Pancreas (tissue), 10 donors: ENCODE data around the gene ITLN1. TPM values are rescaled to one million over a fixed set of nuclear protein-coding genes. Genes with fewer than 3 reads are reported as not detected.
"Not testable (repeated sequence)": the region's sequence is repeated elsewhere in the genome, so short reads cannot be mapped to it uniquely, and the experiment has no call there.

Source experiments
- ATAC-seq, 4 donors: fragments of 200-7000 bp; cut with Tn5 transposase; one replicate each; pipeline versions ENCODE4 v1.8.0 to v1.9.1; 2020; ENCODE audit warnings: mild to moderate bottlenecking in 4 of 4, moderate library complexity in 4 of 4
- DNase-seq, 6 donors: peaks; one replicate each; pipeline ENCODE4 v3.0.0-alpha.2; 2020
- FAIRE-seq: peaks from 2 replicates; lab custom pipeline; 2012; peaks lifted over from hg19 to GRCh38; lab: Jason Lieb, UNC
- H3K27ac ChIP-seq, 4 donors: fragments of 200-600 bp; sonication (generic); 1 replicate in 3 of 4; 2 replicates in 1 of 4; pipeline versions ENCODE4 v1.5.0 to v1.8.0; 2020
- H3K27me3 ChIP-seq, 4 donors: fragments of 200-600 bp; one replicate each; pipeline ENCODE4 v1.8.0; 2021
- H3K36me3 ChIP-seq, 3 donors: fragments of 200-600 bp; sonication (generic) in 1 of 3; one replicate each; pipeline versions ENCODE4 v1.5.0 to v1.8.0; 2020 to 2021
- H3K4me1 ChIP-seq, 3 donors: fragments of 200-600 bp; one replicate each; pipeline ENCODE4 v1.8.0; 2021
- H3K4me3 ChIP-seq, 4 donors: fragments of 200-600 bp; sonication (generic) in 2 of 4; one replicate each; pipeline versions ENCODE4 v1.5.0 to v1.8.0; 2020 to 2021
- H3K9me3 ChIP-seq, 4 donors: fragments of 200-600 bp; one replicate each; pipeline ENCODE4 v1.8.0; 2021
- CTCF ChIP-seq, 4 donors: fragments of 200-600 bp; sonication (generic) in 3 of 4; IDR thresholded peaks; one replicate each; pipeline versions ENCODE4 v1.5.0 to v1.8.0; 2021; ENCODE audit warnings: antibody characterized with exemption in 4 of 4
- WGBS, 2 donors: extraction: QIAGEN DNeasy Blood & Tissue Kit; methylation state at CpG; one replicate each; pipeline ENCODE4 v1.1.7; 2013; 5-methylcytosine and 5-hydroxymethylcytosine counted together
- intact Hi-C, 3 donors: fragments of 100-400 bp; cut with DNase I; formaldehyde crosslinking; loops; one replicate each; pipeline versions ENCODE4 v1.11.1 to v1.14.2; 2022
- polyA plus RNA-seq, 2 donors: library from polyadenylated mRNA; stranded (reverse); fragments of 200-250 nt; gene quantifications; one replicate each; pipeline ENCODE4 v1.2.3, GENCODE V29; 2013
- total RNA-seq, 6 donors: library from RNA; stranded (reverse); fragmentation: NEBNext Ultra II Directional in 4 of 6; extraction: Animal tissue kit (Norgen Biotek cat#: 25700) in 4 of 6; gene quantifications; one replicate each; pipeline versions ENCODE4 v1.2.1 to v1.2.4, GENCODE V29; 2021 to 2023
- donor health status: healthy with polysubstance abuse.
- donor health status: DM: no; HTN: no; CAD: no; lungs with moderate emphysema.
- donor health status: DM: no; HTN: no; CAD: no.
- donor health status: control.
- donor health status: control.
- donor health status: Bipolar disorder and iron deficiency.
- donor health status: DM: yes; HTN: yes; CAD: no.
- donor health status: DM: no; HTN: no; CAD: no.
- donor health status: DM: no; HTN: no; CAD: no.
- donor health status: DM: yes; HTN: yes; CAD: no.

ITLN1 gene
- total and polyA plus RNA-seq, 8 donors = 0.12 to 15.1 (median 0.27) TPM; not detected in 2

- no peaks in the 10 kb centered on the region for H3K36me3 ChIP-seq
- peaks cover 0 to 8% (median 4%) of the 10 kb centered on the region in 3 donors for H3K4me1 ChIP-seq
- FAIRE-seq (no peak), ATAC-seq (peak in 3 of 4 donors; percentile 46 to 93 (median 67)), DNase-seq (no peak)
- WGBS, 2 donors = 23 to 31% methylated on average over 3 of the region's 3 CpGs
- H3K27ac ChIP-seq = peak overlapping the region in 1 of 4 donors; percentile 41
- H3K9me3 ChIP-seq = no peaks in the 10 kb centered on the region
- TF ChIP-seq CTCF (IDR thresholded peaks at IDR 0.05) = no peak
- intact Hi-C loops = no loop called here
- no peaks in the 10 kb centered on the region for H3K27me3 ChIP-seq
- no peak overlapping the region for H3K4me3 ChIP-seq
Measured at GRCh38 chr1:160874935-160875334, 10.0 kb downstream of the ITLN1 start.

GRCh38 chr1:160868141-160868540 is 16.8 kb downstream of the ITLN1 start:
- WGBS, 2 donors = 80 to 83% methylated on average over 3 of the region's 3 CpGs
- TF ChIP-seq CTCF (IDR thresholded peaks at IDR 0.05) = no peak

GRCh38 chr1:160867651-160868050 is 17.3 kb downstream of the ITLN1 start:
- H3K4me1 ChIP-seq, H3K9me3 ChIP-seq, H3K27ac ChIP-seq, FAIRE-seq, H3K27me3 ChIP-seq, H3K4me3 ChIP-seq, DNase-seq, ATAC-seq, H3K36me3 ChIP-seq, intact Hi-C loops: not testable (repeated sequence)
- WGBS, 2 donors = 70 to 75% methylated on average over 4 of the region's 4 CpGs

More at GRCh38 chr1:160868141-160868540, 16.8 kb downstream of the ITLN1 start:
- Histone ChIP-seq H3K9me3 (no peaks in the 10 kb centered on the region), H3K4me1 (no peaks in the 10 kb centered on the region), H3K27ac (no peak overlapping the region), H3K4me3 (no peak overlapping the region), H3K36me3 (no peaks in the 10 kb centered on the region), H3K27me3 (no peaks in the 10 kb centered on the region)
- intact Hi-C loops = no loop called here
- DNase-seq (no peak), FAIRE-seq (no peak), ATAC-seq (no peak)

- ATAC-seq (no peak), DNase-seq (no peak), FAIRE-seq (no peak)
- intact Hi-C loops = no loop called here
- Histone ChIP-seq H3K9me3 (no peaks in the 10 kb centered on the region), H3K4me3 (no peak overlapping the region), H3K27ac (no peak overlapping the region), H3K27me3 (no peaks in the 10 kb centered on the region), H3K36me3 (no peaks in the 10 kb centered on the region), H3K4me1 (no peaks in the 10 kb centered on the region)
- WGBS, 2 donors = 80% methylated on average over 6 of the region's 6 CpGs
- no peak for TF ChIP-seq CTCF (IDR thresholded peaks at IDR 0.05)
Measured at GRCh38 chr1:160866695-160867260, 18.2 kb downstream of the ITLN1 start.

- H3K9me3 ChIP-seq = no peaks in the 10 kb centered on the region
- no peak for TF ChIP-seq CTCF (IDR thresholded peaks at IDR 0.05)
- no peaks in the 10 kb centered on the region for H3K27me3 ChIP-seq
- intact Hi-C loops = no loop called here
- H3K4me3 ChIP-seq = no peak overlapping the region
- FAIRE-seq (no peak), DNase-seq (no peak), ATAC-seq (no peak)
- no peaks in the 10 kb centered on the region for H3K4me1 ChIP-seq
- H3K27ac ChIP-seq = no peak overlapping the region
- H3K36me3 ChIP-seq = no peaks in the 10 kb centered on the region
Measured at GRCh38 chr1:160866001-160866694, 18.8 kb downstream of the ITLN1 start.
